Fibroblast of the conjunctiva (primary cell): Measurements from ENCODE around the gene MAGED2.
"Not testable (repeated sequence)": the region's sequence is repeated elsewhere in the genome, so short reads cannot be mapped to it uniquely, and the experiment has no call there.

Experiments
- DNase-seq: peaks from one replicate; pipeline ENCODE4 v3.0.0-alpha.2; 2010; ENCODE audit warnings: low read depth

Gene MAGED2

GRCh38 chrX:54819201-54819600 lies 11.7 kb downstream of the MAGED2 start:
- no peak for DNase-seq

GRCh38 chrX:54820737-54821136 lies 13.2 kb downstream of the MAGED2 start:
- DNase-seq, result no peak

- DNase-seq, result no peak
These were observed 13.8 kb downstream of the MAGED2 start for GRCh38 chrX:54821310-54821709.

- no peak for DNase-seq
These were observed 16.6 kb downstream of the MAGED2 start for GRCh38 chrX:54824195-54824594.

GRCh38 chrX:54824722-54825121 lies 17.2 kb downstream of the MAGED2 start:
- DNase-seq, result no peak

GRCh38 chrX:54825716-54826438 lies 18.3 kb downstream of the MAGED2 start:
- no peak for DNase-seq

- no peak for DNase-seq
These were observed 19.1 kb downstream of the MAGED2 start for GRCh38 chrX:54826598-54826997.

GRCh38 chrX:54838583-54838982 lies 31.0 kb downstream of the MAGED2 start:
- no peak for DNase-seq

GRCh38 chrX:54841184-54841874 lies 33.8 kb downstream of the MAGED2 start:
- DNase-seq, result not testable (repeated sequence)

GRCh38 chrX:54842607-54843006 lies 35.1 kb downstream of the MAGED2 start:
- DNase-seq, result no peak

GRCh38 chrX:54843050-54843449 lies 35.5 kb downstream of the MAGED2 start:
- no peak for DNase-seq

- not testable (repeated sequence) for DNase-seq
These were observed 40.2 kb downstream of the MAGED2 start for GRCh38 chrX:54847700-54848099.

GRCh38 chrX:54865208-54865607 lies 57.7 kb downstream of the MAGED2 start:
- DNase-seq, result no peak
